GM21529 (cell line): ENCODE data around the gene BICRA.
"Not testable (repeated sequence)": the region's sequence is repeated elsewhere in the genome, so short reads cannot be mapped to it uniquely, and the experiment has no call there.

Experiments
- ATAC-seq: cut with Tn5 transposase; IDR thresholded peaks from one replicate; pipeline ENCODE4 v1.9.1; 2021; ENCODE audit not compliant: unreplicated experiment

BICRA gene

DNA sequence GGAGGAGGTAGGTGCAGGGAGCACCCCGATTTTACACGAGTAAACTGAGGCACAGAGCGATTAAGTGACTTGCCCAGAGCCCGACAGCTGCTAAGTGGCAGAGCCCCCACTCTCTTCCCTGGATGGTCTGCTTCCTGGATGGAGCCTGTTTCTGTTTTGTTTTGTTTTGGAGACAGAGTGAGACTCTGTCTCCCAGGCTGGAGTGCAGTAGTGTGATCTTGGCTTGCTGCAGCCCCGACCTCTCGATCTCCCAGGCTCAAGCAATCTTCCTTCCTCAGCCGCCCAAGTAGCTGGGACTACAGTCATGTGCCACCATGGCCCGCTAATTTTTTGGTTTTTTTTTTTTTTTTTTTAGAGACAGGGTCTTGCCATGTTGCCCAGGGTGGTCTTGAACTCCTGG is 17.3 kb downstream of the BICRA start:
- no peak for ATAC-seq

GRCh38 chr19:47628078-47628771 is 19.3 kb downstream of the BICRA start:
- no peak for ATAC-seq

- ATAC-seq, result no peak
These were observed 21.7 kb downstream of the BICRA start for GRCh38 chr19:47630594-47630993.

- ATAC-seq, result no peak
These were observed 22.9 kb downstream of the BICRA start for GRCh38 chr19:47631681-47632446.

DNA sequence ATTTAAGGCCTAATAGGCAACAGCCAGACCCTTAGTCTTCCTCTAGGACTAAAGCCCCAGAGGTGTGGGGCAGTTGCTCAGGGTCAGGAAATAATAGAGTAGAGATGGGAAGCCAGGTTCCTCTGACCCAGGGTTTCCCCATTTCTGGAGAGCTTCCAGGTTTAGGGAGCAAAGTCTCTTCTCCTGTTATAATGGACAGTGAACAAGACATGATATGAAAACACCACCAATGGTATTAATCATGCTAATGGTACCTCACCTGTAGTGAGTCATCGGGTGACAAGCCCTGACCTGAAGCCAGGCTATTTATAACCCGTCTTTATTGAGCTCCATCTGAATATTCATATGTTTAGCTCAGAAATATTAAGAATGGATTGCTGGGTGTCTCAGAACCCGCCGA is 24.6 kb downstream of the BICRA start:
- no peak for ATAC-seq

- ATAC-seq, result no peak
These were observed 25.1 kb downstream of the BICRA start for GRCh38 chr19:47633996-47634395.

GRCh38 chr19:47635152-47635754 is 26.3 kb downstream of the BICRA start:
- ATAC-seq, result not testable (repeated sequence)

GRCh38 chr19:47637550-47637949 is 28.6 kb downstream of the BICRA start:
- ATAC-seq, result no peak

DNA sequence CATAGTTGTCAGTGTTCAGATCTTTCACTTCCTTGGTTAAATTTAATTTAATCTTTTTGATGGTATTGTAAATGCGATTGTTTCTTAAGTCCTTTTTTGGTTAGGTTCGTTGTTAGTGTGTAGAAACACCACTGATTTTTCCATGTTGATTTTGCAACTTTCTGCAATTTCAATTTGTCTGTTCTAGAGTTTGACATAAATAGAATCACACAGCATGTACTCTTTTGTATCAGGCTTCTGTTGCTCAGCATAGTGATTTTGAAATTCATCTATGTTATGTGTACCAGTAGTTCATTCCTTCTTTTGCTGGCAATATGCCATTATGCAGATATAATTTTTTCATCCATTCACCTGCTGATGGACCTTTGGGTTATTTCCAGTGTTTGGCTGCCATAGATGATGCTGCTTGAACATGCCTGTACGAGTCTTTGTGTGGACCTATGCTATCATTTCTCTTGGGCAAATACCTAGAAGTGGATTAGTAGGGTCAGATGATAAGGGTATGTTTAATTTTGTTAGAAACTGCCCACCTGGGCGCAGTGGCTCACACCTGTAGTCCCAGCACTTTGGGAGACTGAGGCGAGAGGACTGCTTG is 33.1 kb downstream of the BICRA start:
- no peak for ATAC-seq

GRCh38 chr19:47643281-47643680 is 34.3 kb downstream of the BICRA start:
- no peak for ATAC-seq

- ATAC-seq, result no peak
These were observed 35.3 kb downstream of the BICRA start for GRCh38 chr19:47644199-47644598.

DNA sequence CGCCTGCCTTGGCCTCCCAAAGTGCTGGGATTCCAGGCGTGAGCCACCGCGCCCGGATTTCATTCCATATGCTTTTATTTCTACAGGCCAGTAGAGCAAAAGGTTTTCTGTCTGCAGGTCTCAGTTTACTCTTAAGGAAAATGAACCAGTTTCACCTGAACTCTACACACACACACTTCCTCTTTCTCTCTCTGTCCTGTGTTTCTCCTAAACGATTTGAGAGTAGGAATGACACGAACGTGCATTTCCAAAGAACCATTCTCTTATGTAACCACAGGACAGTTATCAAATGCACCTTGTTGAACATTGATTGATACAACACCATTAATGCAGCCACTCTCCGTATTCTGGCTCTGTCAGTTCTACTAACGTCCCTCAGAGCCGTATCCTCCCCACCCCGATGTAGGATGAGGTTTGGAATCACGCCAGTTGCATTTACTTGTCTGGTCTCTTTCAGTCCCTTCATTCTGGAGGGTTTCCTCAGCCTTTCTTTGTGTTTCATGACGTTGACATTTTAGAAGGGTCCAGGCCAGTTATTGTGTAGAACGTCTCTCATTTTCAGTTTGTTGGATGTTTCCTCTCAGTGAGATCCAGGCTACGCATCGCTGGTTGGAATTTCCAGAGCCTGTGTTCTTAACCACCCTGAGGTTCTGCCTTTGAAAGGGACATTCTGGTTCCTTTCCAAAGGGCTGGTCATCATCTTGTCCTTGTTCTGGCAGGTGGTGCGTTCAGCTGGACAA is 36.0 kb downstream of the BICRA start:
- ATAC-seq, result no peak

DNA sequence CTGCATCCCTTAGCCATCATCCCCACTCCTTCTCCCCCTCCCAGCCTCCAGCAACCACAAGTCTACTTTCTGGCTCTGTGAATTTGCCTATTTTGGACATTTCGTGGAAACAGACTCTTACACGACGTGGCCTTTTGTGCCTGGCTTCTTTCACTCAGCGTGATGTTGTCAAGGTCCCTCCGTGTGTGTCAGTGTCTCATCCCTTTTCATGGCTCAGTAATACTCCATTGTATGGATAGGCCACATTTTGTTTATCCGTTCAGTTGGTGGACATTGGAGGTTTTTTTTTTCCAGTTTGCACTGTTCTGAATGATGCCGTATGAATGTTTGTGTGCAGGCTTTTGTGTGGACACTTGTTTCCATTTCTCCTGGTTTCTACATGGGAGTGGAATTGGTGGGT is 38.0 kb downstream of the BICRA start:
- ATAC-seq, result no peak

DNA sequence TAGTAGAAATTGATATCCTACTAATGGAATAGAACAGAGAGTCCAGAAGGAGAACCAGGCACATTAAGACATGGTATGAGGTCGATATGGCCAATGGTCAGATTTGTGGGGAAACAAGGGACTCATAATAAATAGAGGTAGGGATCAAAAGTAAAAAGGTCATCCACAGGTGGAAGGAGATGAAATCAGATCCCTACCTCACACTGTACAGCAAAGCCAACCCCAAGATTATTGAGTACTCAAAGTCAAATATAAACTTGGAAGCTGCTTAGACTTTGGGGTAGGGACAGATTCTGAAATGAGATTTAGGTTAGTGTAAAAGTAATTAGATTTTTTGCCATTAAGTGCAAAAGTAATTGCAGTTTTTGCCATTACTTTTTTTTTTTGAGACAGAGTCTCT is 40.7 kb downstream of the BICRA start:
- ATAC-seq, result no peak

DNA sequence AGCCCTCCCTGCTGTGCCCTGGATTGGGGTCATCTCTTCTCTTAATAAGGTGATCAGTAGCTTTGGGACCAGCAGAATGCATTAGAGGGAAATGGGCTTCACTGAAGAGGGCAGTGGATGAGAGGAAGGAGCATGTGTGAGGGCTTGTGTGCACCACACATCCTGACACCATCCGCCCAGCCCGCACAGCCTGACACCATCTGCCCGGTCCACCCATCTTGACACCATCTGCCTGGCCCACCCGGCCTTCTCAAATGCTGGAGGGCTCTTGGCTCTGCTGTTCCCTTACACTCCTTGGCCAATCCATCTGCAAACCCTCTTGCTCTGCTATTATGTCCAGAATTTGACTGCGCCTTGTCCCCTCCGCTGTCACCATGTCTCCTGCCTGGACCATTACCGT is 41.8 kb downstream of the BICRA start:
- ATAC-seq, result no peak

- ATAC-seq, result no peak
These were observed 42.2 kb downstream of the BICRA start for GRCh38 chr19:47651132-47651531.

- no peak for ATAC-seq
These were observed 42.8 kb downstream of the BICRA start for GRCh38 chr19:47651691-47652090.

DNA sequence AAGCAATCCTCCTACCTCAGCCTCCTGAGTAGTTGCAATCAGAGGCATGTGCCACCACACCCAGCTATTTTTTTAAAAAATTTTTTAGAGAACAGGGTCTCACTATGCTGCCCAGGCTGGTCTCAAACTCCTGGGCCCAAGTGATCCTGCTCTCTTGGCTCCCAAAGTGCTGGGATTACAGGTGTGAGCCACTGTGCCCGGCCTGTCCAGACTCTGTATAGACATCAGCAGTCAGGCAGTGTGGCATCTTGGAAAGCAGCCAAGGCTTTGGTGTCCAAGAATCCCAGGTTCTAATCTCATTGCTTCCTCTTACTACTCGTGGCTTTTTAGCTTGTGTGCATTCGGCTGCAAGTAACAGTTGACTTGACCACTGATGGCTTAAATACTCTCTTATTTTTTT is 43.4 kb downstream of the BICRA start:
- ATAC-seq, result no peak

GRCh38 chr19:47653856-47654255 is 44.9 kb downstream of the BICRA start:
- no peak for ATAC-seq

DNA sequence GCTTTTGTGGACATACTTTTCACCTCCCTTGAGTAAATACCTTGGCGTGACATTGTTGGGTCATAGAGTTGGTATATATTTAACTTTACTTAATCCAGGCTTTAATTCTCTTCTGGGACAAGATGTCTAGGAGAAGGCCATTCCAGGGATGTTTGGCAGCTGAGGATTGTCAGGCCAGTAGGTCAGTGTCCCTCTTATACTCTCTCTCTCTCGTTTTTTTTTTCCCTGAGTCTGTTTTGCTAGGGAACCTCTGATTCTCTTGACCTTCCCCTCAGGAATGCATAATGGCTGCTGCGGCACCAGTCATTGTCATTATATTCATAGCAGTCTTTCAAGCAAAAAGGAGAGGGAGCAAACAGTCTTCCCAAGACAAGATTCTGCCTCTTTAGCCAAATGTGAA is 48.8 kb downstream of the BICRA start:
- ATAC-seq, result no peak
